8988T (cell line): ENCODE measurements around the gene STYXL1.
A peak's percentile ranks its signal among the peaks of the same experiment; 100 is the strongest.
"Not testable (repeated sequence)": the region's sequence is repeated elsewhere in the genome, so short reads cannot be mapped to it uniquely, and the experiment has no call there.

ENCODE experiments used
- DNase-seq: peaks from one replicate; pipeline ENCODE4 v3.0.0; 2011

STYXL1 gene

DNA sequence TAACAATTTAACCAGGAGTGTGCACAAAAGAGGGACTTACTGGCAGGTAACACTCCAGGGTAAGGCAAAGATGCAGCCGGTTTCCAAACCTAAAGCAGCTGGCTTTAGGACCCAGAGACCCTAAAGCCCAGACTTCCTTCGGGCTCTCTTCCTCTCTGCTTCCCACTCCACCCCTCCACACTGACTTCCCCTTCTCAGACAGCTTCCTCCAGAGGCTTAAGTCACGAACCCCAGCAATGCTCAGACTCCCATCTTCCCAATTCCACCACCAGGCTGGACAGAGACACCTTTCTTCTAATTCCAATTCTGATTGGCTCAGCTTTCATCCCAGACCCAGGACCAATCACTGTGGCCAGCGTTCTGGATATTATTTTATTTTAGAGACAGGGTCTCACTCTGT, 24.8 kb downstream of the STYXL1 start:
- DNase-seq, result no peak

DNA sequence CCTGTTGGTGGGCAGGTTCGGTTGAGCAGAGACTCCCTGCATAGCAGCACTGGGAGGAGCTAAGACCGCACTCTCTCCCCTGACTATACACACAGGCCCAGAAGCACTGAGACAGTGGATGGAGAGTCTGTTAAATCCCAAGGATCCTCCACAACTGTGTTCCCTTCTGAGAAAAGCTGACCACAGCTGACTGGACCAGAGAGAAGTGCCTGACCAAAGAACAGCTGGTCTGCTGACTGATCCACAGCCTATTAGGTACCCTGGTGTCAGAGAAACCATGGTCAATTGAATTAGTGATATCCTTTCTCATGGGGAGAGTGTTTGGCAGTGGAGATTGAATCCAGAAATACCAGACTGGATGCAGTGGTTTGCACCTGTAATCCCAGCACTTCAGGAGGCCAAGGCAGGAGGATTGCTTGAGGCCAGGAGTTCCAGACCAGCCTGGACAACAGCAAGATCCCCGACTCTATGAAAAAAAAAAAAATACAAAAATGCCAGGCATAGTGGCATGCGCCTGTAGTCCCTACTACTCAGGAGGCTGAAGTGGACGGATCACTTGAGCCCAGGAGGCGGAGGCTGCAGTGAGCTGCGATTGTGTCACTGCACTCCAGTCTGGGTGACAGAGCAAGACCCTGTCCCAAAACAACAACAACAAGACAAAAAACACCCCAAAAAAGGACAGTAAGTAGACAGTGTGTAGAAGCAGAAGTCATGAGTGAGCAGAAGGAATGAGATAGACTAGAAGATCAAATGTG, 25.6 kb downstream of the STYXL1 start:
- no peak for DNase-seq

DNA sequence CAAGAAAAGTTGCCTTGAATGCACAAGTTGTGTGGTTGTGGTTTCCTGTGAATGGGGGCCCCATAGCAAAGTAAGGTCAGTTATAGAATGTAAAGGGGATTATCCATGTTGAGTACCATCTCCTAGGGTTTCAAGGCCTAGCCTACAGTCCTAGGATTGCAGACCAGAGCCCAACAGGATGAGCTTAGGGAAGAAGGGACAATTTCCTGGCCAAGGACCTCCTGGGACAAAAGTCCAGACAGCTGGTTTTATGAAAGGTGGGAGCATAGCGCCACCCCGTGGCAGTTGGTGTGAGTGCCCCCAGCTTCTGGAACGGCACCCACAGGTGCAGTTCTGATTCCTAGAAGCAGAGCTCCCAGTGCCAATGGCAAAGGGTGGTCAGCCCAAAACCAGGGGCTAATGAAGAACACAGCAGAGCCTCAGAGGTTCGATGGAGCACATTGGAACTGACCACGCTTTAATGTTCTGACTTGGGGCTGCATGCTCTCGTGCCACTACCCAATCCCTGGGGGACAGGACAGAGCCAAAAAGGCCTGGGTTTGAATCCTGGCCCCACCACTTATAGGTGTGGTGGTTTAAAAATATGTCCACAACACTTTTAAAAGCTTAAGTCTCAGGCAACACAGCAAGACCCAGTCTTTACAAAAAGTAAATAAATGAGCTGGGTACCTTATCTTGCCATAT, 27.6 kb downstream of the STYXL1 start:
- peak; percentile 63 for DNase-seq

- not testable (repeated sequence) for DNase-seq
These were observed 29.3 kb downstream of the STYXL1 start for GRCh38 chr7:76018520-76018919.

DNA sequence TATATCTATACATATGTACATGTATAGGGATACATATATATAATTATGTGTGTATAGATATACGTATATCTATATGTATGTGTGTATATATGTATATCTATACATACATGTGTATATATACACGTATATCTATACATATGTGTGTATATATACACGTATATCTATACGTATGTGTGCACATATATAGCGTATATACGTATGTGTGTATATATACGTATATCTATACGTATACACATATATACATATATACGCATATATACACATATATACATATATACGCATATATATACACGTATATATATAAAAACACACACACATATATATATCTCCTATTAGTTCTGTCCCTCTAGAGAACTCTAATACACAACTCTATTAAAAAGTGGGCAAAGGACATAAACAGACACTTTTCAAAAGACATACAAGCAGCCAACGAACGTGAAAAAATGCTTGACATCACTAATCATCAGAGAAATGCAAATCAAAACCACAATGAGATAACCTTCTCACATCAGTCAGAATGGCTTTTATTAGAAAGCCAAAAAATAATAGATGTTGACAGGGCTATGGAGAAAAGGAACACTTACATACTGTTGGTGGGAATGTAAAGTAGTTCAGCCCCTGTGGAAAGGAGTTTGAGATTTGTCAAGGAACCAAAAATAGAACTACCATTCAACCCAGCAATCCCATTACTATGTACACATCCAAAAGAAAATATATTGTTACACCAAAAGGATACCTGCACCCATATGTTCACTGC, 31.4 kb downstream of the STYXL1 start:
- DNase-seq, result no peak

DNA sequence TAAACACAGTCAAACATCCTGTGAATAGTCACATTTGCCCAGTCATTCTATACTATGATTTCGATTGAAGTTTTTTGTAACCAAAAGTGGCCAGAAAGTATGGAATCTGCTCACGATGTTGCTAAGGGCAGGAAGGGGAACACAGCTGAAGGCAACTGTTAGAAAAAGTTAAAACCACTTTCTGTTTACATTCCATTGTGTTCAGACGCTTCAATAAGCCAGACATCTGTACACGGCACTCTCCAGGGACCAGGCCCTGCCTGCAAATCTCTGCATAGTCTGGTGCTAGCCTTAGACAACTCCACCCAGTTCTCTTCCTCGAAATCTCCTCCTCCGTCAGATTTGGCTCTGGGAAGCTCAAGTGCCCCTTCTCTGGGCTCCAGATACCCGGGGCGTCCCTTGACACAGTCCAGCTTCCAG, 36.3 kb downstream of the STYXL1 start:
- DNase-seq, result no peak

- no peak for DNase-seq
These were observed 37.9 kb downstream of the STYXL1 start for GRCh38 chr7:76009672-76010600.

DNA sequence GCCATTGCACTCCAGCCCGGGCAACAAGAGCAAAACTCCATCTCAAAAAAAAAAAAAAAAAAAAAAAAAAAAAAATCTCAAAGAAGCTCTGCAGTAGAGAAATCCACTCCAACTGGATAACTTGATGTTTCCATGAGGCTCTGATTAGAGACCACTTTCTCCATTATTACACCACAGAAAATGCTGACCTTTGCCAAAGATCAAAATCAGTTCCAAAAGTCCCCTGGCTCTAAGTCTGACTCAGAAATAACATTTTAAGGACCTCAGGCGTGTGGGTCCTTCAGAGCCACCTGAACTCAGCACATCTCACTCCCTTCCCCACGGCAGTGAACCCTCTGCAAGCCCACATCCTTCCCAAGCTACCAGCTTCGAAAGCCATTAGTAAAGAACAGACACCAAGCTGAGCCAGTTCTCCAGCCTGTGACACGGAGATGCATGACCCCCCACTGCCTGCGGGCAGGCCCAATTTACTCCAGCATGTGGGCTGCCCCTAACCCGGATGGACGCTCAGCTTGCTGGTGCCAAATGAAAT, 39.6 kb downstream of the STYXL1 start:
- no peak for DNase-seq

DNA sequence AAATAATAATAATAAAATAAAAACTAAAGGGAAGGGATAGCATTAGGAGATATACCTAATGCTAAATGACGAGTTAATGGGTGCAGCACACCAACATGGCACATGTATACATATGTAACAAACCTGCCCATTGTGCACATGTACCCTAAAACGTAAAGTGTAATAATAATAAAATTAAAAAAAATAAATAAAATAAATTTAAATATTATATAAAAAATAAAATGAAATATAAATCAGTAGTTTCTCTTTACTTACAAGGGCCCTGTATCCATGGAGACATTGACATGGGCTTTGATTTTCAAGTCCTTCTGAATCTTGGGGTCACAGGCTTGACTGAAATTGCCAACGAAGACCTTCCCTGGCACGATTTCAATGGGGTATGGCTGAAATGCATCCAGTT, 42.8 kb downstream of the STYXL1 start:
- DNase-seq, result not testable (repeated sequence)

GRCh38 chr7:76003351-76003750, 44.4 kb downstream of the STYXL1 start:
- DNase-seq, result no peak

- DNase-seq, result no peak
These were observed 45.0 kb downstream of the STYXL1 start for GRCh38 chr7:76002822-76003221.

DNA sequence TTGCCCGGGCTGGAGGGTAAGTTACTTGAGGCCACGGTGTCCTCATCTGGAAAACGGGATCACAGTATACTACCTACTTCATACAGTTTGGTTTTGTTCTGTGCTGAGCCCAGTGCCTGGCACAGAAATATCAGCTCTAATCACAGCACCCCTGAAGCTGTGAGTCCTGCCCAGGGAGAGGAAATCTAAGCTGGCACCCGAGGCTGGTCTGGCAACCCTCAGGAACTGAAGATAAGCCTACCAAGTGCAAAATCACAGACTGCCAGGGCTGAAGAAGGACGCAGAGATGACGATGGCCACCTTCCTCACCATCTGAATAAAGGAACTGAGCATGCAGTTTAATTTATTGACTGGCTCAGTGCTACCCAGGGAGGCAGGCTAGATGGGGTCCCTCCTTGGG, 45.7 kb downstream of the STYXL1 start:
- no peak for DNase-seq

- no peak for DNase-seq
These were observed 47.2 kb downstream of the STYXL1 start for GRCh38 chr7:76000566-76000965.

DNA sequence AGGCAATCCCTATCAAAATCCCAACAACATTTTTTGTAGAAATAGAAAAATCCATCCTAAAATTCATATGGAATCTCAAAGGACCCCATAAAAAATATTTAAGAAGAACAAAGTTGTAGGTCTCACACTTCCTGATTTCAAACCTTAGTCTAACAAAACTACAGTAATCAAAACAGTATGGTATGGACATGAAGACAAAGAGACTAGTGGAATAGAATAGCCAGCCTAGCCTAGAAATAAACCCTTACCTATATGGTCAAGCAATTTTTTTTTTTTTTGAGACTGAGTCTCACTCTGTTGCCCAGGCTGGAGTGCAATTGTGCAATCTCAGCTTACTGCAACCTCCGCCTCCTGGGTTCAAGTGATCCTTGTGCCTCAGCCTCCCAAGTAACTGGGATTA, 49.8 kb downstream of the STYXL1 start:
- DNase-seq, result no peak

DNA sequence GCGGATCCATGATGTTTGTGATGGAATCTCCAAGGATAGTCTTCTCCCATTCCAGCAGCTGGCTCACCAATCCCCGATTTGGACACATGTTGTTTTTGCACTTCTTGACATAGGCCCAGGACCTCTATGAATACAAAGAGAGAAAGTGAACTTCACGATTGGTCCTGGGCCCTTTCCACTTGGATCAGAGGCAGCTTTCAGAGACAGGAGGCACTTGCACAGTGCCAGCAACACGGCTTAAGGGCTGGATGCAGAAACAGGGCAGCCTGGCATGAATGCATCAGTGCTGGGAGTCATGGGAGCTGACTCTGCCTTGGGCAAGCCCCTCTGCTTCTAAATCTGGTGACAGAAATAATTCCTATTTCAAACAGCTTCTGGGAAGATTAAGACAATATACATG, 51.3 kb downstream of the STYXL1 start:
- DNase-seq, result no peak

DNA sequence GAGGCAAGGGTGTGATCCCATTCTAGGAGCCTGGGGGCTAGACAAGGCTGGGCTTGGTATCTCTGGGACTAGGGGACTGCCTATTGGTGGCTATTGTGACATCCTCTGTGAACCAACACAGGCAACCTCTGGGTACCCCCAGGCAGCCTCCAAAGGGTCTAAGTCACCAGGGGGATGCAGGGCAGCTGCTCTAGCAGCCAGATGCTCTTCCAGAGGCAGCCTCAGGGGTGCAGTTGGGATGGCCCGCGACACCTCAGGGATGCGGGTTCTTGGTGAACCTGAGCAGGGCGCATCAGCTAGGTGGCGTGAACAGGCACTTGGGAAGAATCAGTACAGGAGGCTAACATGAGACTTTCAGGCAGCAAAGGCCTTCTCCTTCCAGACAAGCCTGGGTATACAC, 51.8 kb downstream of the STYXL1 start:
- DNase-seq, result no peak

DNA sequence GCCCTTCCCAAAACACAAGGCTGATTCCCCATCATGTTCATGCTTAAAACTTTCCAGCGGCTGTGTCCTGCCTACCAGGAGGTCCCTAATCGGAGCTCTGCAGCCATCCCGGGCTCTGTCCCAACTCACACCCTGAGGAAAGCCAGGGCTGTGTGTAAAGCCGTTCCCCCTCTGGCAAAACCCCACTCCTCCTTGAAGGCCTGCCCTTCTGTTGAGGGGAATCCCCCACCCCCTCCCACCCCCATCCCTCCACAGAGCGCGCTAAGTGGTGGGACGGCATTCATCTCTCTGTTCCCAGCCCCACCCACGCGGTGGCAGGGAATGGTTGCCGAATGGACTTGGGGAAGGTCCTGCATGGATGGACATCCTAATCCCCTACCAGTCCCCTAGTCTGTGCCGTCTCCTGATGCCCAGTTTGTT, 52.7 kb downstream of the STYXL1 start:
- DNase-seq, result no peak

- peak; percentile 97 for DNase-seq
These were observed 53.3 kb downstream of the STYXL1 start, which contains the start of gene TMEM120A for GRCh38 chr7:75994388-75995051. Gene TMEM120A (minus strand): TSS chr7:75994595. CDS start chr7:75994570, 25 bp downstream.

- peak; percentile 79 for DNase-seq
These were observed 54.0 kb downstream of the STYXL1 start for GRCh38 chr7:75993689-75994387.

DNA sequence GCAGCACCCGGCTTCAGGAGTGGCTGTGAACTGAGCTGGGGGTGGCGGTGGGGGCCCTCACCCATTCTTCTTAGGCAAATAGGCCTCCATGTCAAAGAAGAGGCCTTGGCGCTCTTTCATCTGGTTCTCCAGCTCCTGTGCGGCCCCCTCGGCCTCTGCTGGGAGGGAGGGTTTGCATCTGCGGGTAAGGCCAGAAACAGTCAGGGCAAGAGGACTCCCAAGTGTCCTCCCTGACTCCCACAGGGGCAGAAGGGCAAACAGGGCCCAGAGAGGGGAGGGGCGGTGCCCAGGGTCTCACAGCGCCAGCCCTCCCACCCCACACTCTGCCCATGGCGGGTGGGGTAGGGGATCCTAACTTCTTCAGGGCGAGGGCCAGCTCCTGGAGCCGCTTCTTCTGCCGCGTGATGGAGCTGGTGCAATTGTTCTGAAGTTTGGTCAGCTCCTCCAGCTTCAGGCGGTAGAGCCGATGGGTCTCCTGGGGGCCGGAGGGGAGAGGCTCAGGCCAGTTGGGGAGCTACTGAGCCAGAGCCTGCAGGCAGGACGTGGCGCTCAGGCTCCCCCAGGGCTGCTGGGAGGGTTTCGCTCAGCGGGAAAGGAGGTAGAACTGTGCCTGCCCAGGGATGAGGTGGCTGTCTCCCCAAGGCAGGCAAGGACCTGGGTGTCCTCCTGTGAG, 55.6 kb downstream of the STYXL1 start:
- no peak for DNase-seq
